Cortex of kidney (tissue), 1 donor: ENCODE data around the gene COL4A2.

Experiments used
- DNase-seq: peaks from one replicate; lab custom pipeline; 2025; lab: John Stamatoyannopoulos, UW

Gene COL4A2

DNA sequence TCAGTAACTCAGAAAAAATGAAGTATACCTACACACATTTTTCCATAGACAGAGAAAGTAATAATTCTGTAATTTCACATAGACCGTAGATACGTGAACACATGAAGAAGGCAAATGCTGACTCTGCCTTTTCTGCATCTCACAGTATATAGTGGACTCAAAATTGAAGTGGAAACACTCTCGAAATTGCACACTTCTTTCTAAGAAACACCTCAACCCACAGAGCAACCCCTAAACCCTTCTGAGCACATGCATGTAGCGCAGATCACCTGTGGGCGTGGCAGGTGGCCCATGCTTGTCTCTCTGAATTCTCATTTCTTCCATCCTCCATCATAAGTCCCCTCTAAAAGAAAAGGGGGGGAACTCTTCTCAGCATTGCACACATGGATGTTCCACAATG, 34.9 kb upstream of the COL4A2 start:
- DNase-seq = no peak

DNA sequence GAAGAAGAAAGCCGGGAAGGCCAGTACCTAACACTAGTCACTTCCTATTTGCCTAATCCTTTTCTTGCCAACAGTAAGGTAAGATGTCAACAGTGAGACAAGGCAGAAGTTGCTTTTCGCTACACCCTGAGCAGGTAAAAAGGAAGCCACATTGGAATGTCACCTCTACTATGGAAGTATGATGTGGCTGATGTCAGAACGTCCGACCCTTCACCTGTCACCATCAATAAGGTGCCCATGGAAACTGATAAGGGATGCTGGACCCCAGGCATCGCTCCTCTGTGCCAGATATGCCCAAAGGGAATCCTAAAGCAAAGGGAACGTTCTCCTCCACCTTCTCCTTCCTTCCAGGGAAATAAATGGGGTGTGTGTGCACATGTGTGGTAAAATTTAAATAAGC, 34.4 kb upstream of the COL4A2 start:
- no peak for DNase-seq

- DNase-seq = no peak
Observed at GRCh38 chr13:110273254-110273653, 33.8 kb upstream of the COL4A2 start.

DNA sequence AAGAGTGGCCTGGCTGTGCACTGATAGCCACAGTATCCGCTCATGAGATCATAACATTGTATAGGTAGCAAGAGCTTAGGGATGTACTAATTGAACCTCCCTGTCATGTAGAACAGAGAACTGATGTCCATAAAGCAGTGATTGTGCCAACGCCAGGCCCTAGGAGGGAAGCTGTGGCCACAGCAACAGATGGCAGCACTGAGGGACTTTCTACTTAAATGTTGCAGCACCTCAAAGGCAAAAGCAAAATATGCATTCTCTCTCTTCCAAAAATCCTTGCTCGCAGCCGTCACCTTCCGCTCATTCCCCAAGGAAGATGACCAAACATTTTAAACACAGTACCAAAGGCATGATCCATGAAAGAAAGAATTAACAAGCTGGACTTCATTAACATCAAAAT, 32.4 kb upstream of the COL4A2 start:
- no peak for DNase-seq

- no peak for DNase-seq
Observed at GRCh38 chr13:110275931-110276552, 31.0 kb upstream of the COL4A2 start.

DNA sequence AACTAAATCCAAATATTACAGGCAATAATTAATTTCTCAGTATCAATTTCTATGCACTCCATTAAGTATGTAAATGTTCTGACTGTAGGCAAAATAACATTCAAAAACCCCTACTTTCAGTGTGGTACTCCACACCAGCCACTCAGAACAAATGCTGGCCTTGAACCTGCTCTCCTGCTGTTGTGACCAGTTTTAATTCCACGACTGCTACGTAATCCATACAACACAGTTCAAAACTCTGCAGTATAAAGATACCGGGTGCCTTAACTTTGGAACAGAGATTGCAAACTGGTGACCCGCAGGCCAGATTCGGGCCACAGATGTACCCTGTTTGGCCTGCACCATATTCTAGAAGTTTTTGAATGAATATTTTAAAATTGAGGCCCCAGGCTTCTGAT, 30.5 kb upstream of the COL4A2 start:
- no peak for DNase-seq

- DNase-seq = no peak
Observed at GRCh38 chr13:110277357-110277975, 29.6 kb upstream of the COL4A2 start.

DNA sequence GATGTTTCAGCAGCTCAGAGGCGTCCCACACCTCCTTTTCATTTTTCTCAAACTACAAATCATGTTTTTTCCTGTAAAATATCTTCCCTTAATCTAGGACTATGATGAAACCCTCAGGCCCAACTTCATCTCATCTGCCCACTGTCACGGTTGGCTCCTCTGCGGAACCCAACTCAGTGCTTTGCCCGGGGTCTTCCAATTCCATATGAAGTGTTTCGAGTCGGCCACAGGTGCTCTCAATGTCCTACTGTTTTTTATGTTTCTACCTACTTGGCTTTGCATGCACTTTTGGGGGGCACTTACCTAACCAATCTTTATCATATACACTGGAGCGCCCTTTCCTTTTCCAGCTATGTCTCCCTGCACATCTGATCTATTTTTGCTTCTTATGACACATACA, 28.2 kb upstream of the COL4A2 start:
- DNase-seq = no peak

- no peak for DNase-seq
Observed at GRCh38 chr13:110279684-110280083, 27.4 kb upstream of the COL4A2 start.

- no peak for DNase-seq
Observed at GRCh38 chr13:110280231-110280813, 26.8 kb upstream of the COL4A2 start.

DNA sequence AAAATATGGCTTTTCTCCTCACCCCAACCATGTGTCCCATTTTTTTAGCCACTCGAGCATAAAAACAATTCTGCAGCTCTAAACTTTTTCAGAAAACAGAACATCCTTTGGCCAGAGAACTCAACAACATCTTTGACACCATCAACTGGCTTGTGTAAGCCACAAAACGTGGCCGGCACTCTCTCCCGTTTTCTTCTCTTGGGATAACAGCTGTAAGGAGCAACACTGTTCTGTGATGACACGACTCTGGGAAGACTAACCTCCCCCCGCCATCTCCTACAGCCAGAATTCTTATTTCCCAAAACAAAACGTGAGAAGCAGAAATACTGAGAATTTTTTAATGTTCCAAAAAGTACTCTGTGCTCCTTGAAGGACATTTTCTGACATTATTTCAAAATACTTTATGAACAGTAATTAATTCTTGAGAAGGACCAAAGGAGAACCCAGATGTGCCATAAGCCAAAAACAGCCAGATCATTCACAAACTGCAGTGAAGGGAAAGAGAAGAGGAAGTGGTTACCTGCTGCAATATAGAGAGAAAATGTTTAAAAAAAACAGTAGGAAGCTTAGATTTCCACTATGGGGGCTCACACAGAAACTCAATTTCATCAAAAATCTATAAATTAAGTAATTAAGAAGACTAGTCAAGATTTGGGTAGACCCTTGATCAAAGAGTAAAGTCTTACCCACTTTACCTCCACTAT, 25.9 kb upstream of the COL4A2 start:
- no peak for DNase-seq

- no peak for DNase-seq
Observed at GRCh38 chr13:110281736-110282135, 25.3 kb upstream of the COL4A2 start.

GRCh38 chr13:110282316-110282841, 24.7 kb upstream of the COL4A2 start:
- no peak for DNase-seq

DNA sequence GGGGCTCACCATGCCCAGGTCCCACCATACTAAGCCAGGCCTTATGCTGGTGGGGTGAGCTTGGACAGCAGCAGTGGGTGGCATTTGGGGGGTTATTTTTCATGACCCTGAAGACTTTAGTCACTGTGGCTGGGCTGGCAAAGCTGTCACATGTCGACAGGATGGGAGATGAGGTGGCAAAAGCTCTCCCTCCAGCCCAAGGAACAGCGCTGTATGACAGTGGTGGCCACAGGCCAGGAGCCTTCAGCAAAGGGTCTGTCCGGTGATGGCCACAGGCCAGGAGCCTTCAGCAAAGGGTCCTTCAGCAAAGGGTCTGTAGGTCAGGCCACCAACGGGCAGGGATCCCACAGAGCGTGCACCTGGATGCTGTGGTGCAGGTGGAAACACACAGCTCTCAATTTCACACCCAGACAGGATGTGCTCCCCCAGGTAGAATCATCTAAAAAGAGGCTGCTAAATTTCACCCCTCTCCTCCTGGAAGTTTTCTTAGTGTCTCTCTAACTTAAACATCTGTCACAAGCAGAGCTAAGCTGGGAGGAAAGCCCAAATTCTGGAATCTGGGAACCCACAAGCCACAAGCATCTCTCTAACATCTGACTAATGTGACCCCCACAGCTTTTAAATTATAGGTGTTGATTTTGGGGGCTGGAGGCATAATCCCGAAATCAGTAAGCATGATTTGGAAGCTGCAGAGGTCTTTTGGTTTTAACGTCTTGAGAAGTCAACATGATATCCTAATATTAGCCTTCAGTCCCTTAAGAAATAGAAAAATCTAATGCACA, 23.2 kb upstream of the COL4A2 start:
- DNase-seq = no peak

DNA sequence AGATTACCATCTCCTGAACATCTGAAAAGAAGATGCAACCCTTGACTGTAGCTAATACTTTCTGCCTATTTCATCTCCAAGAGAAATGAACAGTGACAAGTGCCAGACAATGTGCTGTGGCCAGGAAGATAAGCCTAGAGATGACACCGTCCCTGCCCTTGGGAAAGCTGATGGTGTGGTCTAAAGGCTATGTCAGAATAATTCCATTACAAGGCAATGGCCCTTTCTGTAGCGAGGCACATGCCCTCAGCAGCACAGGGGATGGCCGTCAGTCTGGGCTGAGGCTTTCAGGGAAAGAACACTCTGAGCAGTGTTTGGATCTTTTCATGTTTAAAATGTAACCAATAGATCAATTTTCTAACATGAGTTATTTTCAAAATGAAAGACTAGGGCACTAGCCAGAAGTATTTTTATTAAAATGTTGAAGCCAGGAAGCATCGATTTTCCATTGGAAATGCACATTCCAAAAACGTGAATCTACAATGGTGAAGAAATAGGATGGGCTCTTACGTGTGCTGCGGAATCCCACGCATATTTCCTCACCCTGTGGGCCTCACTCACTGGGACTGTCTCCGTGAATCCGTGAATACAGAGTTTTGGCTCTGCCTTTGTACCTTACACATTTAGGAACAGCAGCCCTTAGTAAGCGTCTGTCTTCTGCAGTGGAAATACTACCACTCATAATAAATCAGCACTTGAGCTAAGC, 22.2 kb upstream of the COL4A2 start:
- no peak for DNase-seq

DNA sequence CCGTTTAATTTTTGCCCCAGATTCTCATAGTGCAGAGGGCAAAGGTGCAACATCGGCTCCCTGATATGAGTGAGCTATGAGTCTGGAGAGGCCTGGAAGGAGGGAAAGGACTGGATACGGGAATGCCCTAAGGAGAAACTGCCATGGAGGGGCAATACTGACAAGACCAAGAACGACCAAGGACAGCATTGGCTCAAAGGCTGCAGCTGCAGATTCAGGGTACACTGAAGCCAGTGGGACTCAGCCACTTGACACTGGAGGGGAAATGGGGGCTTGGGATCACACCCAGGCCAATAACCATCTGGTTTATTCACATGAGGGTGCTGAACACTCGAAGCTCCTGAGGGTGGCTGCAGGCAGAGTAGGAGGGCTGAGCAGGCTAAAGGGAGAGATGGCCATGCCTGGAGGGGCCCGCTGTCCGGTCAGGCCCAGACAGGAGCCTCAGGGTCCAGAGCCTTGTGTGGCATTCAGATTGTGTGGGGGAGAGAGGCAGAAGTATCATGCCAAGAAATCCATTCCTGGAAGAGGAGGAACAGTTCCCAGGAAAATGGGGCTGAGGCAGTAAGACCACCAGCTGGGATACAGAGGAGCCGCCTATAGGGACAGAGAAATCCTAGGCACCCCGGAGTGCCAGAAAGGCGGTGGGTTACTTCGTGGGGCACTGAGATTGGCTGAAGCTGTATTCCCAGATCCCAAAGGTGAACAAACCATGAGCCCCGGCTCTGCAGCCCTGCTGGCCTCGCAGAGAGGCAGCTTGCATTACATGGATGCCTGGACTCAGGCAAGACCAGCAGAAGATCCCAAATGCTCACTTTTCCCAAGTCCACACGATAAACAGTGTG, 20.9 kb upstream of the COL4A2 start:
- no peak for DNase-seq

- DNase-seq = no peak
Observed at GRCh38 chr13:110286833-110287819, 20.0 kb upstream of the COL4A2 start.

- DNase-seq = no peak
Observed at GRCh38 chr13:110289174-110289573, 17.9 kb upstream of the COL4A2 start.

DNA sequence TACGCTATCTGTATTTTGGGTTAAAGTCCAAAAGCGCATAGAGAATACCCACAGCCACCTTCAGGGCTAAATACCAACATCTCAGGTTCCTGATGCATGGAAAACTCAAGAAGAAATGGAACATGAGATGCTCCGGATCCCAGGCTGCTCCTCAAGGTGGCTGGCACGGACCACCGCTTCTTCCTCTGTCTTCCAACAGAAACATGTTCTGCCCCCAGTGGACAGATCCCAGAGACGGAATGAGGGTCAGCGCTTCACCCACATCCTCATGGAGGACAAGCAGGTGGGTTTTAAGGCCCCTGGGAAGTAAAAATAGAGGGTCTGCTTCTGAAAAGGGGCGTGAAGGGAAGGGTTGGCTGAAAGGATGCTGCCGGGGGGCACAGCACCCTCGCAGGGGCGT, 17.4 kb upstream of the COL4A2 start:
- no peak for DNase-seq
